K562 (cell line): ENCODE results near the gene KIF17. TPM values are rescaled to one million over a fixed set of nuclear protein-coding genes. Genes with fewer than 3 reads are reported as not detected.
A peak's percentile ranks its signal among the peaks of the same experiment; 100 is the strongest.

Source experiments
- ATAC-seq: fragments of 200-7000 bp; cut with Tn5 transposase; 3 replicates; pipeline ENCODE4 v1.9.1; 2020; ENCODE audit warnings: moderate library complexity
- BruUV-seq: library from RNA; stranded (reverse); fragments of 400-500 nt; replicated peaks from 2 replicates; lab custom pipeline; 2021; lab: Mats Ljungman, UMichigan
- CTCF ChIA-PET: fragments of 300-600 bp; formaldehyde crosslinking; extraction: SDS; loops from one replicate; lab custom pipeline; 2021; ENCODE audit warnings: low intra/inter-chr PET ratio; lab: Yijun Ruan, JAX
- POLR2A ChIA-PET: fragments of 300-600, 350-650 bp; sonication (Branson Sonifier 250); formaldehyde crosslinking; extraction: SDS; loops from one replicate; lab custom pipeline; 2021; ENCODE audit warnings: antibody characterized with exemption, inconsistent platforms; lab: Yijun Ruan, JAX
- DNase-seq, 4 experiments: peaks; one replicate each; pipeline versions ENCODE4 v3.0.0 to v3.0.0-alpha.2; 2011 to 2018; ENCODE audit warnings: low spot score in 3 of 4, mixed read lengths in 3 of 4; ENCODE audit errors: extremely low read depth in 1 of 4
- FAIRE-seq: peaks from 2 replicates; lab custom pipeline; 2011; peaks lifted over from hg19 to GRCh38; lab: Jason Lieb, UNC
- H2AFZ ChIP-seq: 2 replicates; pipeline ENCODE4 v1.6.0; 2011; ENCODE audit warnings: low read depth, low read length, control low read depth, inconsistent platforms
- H3K27ac ChIP-seq: fragments of 200-600 bp; 3 replicates; pipeline ENCODE4 v1.8.0; 2011; ENCODE audit warnings: low read depth, mild to moderate bottlenecking, control low read depth, inconsistent platforms, low read length, moderate library complexity, mixed read lengths; ENCODE audit errors: extremely low read depth
- H3K27me3 ChIP-seq, 2 experiments: fragments of 300-600 bp in 1 of 2; 2 replicates in 1 of 2; 3 replicates in 1 of 2; pipeline versions ENCODE4 v1.6.0 to v1.8.0; 2011; ENCODE audit warnings: inconsistent platforms in 2 of 2, low read length in 2 of 2, mild to moderate bottlenecking in 1 of 2, mixed read lengths in 1 of 2, moderate library complexity in 1 of 2; ENCODE audit not compliant: control insufficient read depth in 2 of 2, insufficient read depth in 2 of 2
- H3K36me3 ChIP-seq: fragments of 300-600 bp; 3 replicates; pipeline ENCODE4 v1.8.0; 2011; ENCODE audit warnings: mild to moderate bottlenecking, low read length, inconsistent platforms; ENCODE audit not compliant: control insufficient read depth, insufficient read depth
- H3K4me1 ChIP-seq, 2 experiments: fragments of 200-600 bp in 1 of 2; replicated peaks in 1 of 2; 2 replicates in 1 of 2; 3 replicates in 1 of 2; pipeline versions ENCODE4 v1.5.1 to v1.8.0; 2011; ENCODE audit warnings: inconsistent platforms in 2 of 2, low read length in 2 of 2, mild to moderate bottlenecking in 1 of 2, mixed read lengths in 1 of 2, moderate library complexity in 1 of 2; ENCODE audit not compliant: control insufficient read depth in 2 of 2, insufficient read depth in 2 of 2
- H3K4me2 ChIP-seq: 2 replicates; pipeline ENCODE4 v1.6.1; 2011; ENCODE audit warnings: low read length, control low read depth, inconsistent platforms, mixed read lengths; ENCODE audit not compliant: insufficient read depth
- H3K4me3 ChIP-seq: fragments of 200-600 bp; sonication (generic), shearing (Covaris generic); 2 replicates; pipeline ENCODE4 v1.5.1; 2016; ENCODE audit warnings: control low read depth, inconsistent platforms
- H3K79me2 ChIP-seq: fragments of 200-600 bp; 3 replicates; pipeline ENCODE4 v1.8.0; 2011; ENCODE audit warnings: low read length, inconsistent platforms; ENCODE audit not compliant: control insufficient read depth, insufficient read depth
- H3K9ac ChIP-seq, 2 experiments: 2 replicates each; pipeline versions ENCODE4 v1.6.0 to v1.6.1; 2011; ENCODE audit warnings: low read depth in 2 of 2, low read length in 2 of 2, control low read depth in 1 of 2, inconsistent platforms in 1 of 2, mild to moderate bottlenecking in 1 of 2, mixed read lengths in 1 of 2; ENCODE audit not compliant: insufficient read depth in 1 of 2
- H3K9me1 ChIP-seq: one replicate; pipeline ENCODE4 v1.6.0; 2011; ENCODE audit warnings: inconsistent platforms, mild to moderate bottlenecking, low read length, moderate library complexity; ENCODE audit not compliant: control insufficient read depth, insufficient read depth
- H3K9me3 ChIP-seq: replicated peaks from 2 replicates; pipeline ENCODE4 v1.5.1; 2011; ENCODE audit warnings: low read depth, low read length, inconsistent platforms; ENCODE audit not compliant: control insufficient read depth, insufficient read depth
- H4K20me1 ChIP-seq: replicated peaks from 2 replicates; pipeline ENCODE4 v1.6.1; 2011; ENCODE audit warnings: low read length, inconsistent platforms, mixed read lengths; ENCODE audit not compliant: control insufficient read depth, insufficient read depth
- ELF4 ChIP-seq: fragments of 450-650 bp; formaldehyde crosslinking; IDR thresholded peaks from 2 replicates; pipeline ENCODE4 v1.4.0; 2022; ENCODE audit warnings: missing genetic modification characterization
- GTF2B ChIP-seq: IDR thresholded peaks from 2 replicates; pipeline ENCODE4 v1.6.1; 2011; ENCODE audit not compliant: insufficient read length; ENCODE audit errors: extremely low read depth
- SMARCA5 ChIP-seq: fragments of 450-650 bp; IDR thresholded peaks from 2 replicates; pipeline ENCODE4 v1.6.1; 2016
- WGBS: fragments of 100-300 bp; shearing (Covaris generic); methylation state at CpG from one replicate; pipeline ENCODE4 v1.1.6; 2016; ENCODE audit warnings: low coverage, mixed read lengths; ENCODE audit not compliant: insufficient coverage; ENCODE audit errors: missing lambda C conversion rate; 5-methylcytosine and 5-hydroxymethylcytosine counted together
- in situ Hi-C: fragments of 300-500 bp; cut with MboI; formaldehyde crosslinking; loops from 4 replicates; pipeline ENCODE4 v1.15.0; 2018; ENCODE audit warnings: inconsistent platforms, mixed read lengths
- intact Hi-C: fragments of 100-400 bp; cut with micrococcal nuclease; formaldehyde crosslinking; loops from 2 replicates; pipeline ENCODE4 v1.14.2; 2022
- polyA plus RNA-seq, 8 experiments: library from polyadenylated mRNA; depleted of rRNA in 4 of 8; stranded (reverse) in 5 of 8; unstranded in 3 of 8; fragments of >200 nt; fragmentation: Nextera tagmentation in 2 of 8; fragmentation: Illumina TruSeq in 1 of 8; extraction: Ambion mirVana in 2 of 8; extraction: Trizol in 1 of 8; gene quantifications; 2 replicates each; pipeline versions ENCODE4 v1.2.1 to v1.2.3, GENCODE V29; 2011 to 2014; ENCODE audit warnings: inconsistent platforms in 1 of 8, missing spikeins in 1 of 8
- total RNA-seq, 7 experiments: library from RNA; depleted of rRNA in 6 of 7; stranded (reverse); fragments of >200 nt in 6 of 7; fragmentation: Illumina TruSeq in 2 of 7; extraction: Trizol in 2 of 7; gene quantifications; 2 replicates each; pipeline versions ENCODE4 v1.2.1 to v1.2.3, GENCODE V29; 2011 to 2021; ENCODE audit warnings: low replicate concordance in 1 of 7
- TF ChIP-seq, protein P1 (sequence below): sonication (generic); formaldehyde crosslinking; IDR thresholded peaks from 2 replicates; pipeline ENCODE4 v1.8.0; 2022; ENCODE audit warnings: mild to moderate bottlenecking, missing genetic modification reagents

The KIF17 gene
- total and polyA plus RNA-seq, 9 of the 15 experiments (the other 6 are each of a cell fraction or from before 2014, with no cell fraction given): 0.04 to 0.47 (median 0.18) TPM; not detected in 5

DNA sequence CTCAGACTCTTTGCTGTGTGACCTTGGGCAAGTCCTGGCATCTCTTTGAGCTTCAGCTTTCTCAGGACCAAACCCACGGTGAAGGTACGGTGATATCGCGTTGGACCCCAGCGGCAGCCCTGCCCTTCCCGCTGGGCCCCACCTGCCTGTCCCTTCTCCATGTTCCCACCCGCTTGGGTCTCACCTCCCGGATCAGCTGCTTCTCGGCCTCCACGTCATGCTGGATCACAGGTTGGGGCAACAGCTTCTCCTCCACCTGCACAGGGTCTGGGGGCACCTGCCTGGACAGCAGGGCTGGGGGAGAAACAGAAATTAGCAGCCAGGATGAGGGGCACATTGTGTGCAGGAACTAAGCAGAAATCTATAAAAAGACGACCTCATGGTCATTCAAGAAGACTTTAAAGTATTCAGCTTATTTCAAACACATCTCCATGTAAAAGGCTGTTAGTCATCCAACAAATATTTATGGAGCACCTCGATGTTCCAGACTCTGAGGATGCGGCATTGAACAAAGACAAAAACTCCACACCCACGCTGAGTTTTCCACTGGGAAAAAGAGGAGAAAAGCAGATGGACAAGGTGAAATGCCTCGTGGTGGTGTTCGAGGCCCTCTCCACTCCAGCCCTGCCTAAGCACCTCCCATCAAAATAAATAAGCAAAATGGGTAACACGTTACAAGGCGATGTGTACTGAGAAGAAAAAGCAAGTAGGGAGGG, 19.5 kb downstream of the KIF17 start:
- no peak for FAIRE-seq
- Histone ChIP-seq H3K4me3 (no peak overlapping the region), H3K9me3 (no peaks in the 10 kb centered on the region), H3K4me2 (no peak overlapping the region), H3K27ac (no peak overlapping the region), H3K4me1 (peaks cover 3 to 25% of the 10 kb centered on the region in 2 experiments; a peak in 3 of 5 replicates), H3K36me3 (no peaks in the 10 kb centered on the region), H3K9me1 (no peaks in the 10 kb centered on the region), H3K27me3 (peaks cover 4 to 26% of the 10 kb centered on the region in 2 experiments; a peak in 4 of 5 replicates), H2AFZ (no peak overlapping the region), H3K79me2 (no peaks in the 10 kb centered on the region), H3K9ac (peak overlapping the region in 1 of 2 experiments; percentile 52; a peak in 1 of 4 replicates), H4K20me1 (no peaks in the 10 kb centered on the region)
- 49% methylated on average over 18 of the region's 18 CpGs for WGBS
- no TSS peak for BruUV-seq
- intact Hi-C loops: loop anchor here (5.0 to 10.0 kb wide), 2 partner anchors 196 to 289 kb away; no protein-coding TSS in a partner anchor
- in situ Hi-C loops: loop anchor here (5.0 kb wide), 1 partner anchor 509 kb away; no protein-coding TSS in a partner anchor
- no peak for DNase-seq
- no peak for ATAC-seq
- TF ChIP-seq ELF4 (CRISPR knock-in tag) (no peak), SMARCA5 (no peak), GTF2B (no peak)
- TF ChIP-seq, protein P1, sequence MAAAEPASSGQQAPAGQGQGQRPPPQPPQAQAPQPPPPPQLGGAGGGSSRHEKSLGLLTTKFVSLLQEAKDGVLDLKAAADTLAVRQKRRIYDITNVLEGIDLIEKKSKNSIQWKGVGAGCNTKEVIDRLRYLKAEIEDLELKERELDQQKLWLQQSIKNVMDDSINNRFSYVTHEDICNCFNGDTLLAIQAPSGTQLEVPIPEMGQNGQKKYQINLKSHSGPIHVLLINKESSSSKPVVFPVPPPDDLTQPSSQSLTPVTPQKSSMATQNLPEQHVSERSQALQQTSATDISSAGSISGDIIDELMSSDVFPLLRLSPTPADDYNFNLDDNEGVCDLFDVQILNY (CRISPR knock-in tag): no peak
- CTCF ChIA-PET: no interaction called here
- POLR2A ChIA-PET: interaction anchor here (0.6 to 1.2 kb wide), 4 partner anchors 8 to 30 kb away, joined by 3 to 4 read pairs (median 3); partner anchors contain the start of gene KIF17
